GM08714 (cell line): ENCODE results near the gene GCK.

Experiments
- H3K4me3 ChIP-seq: fragments of 200-500 bp; sonication (Bioruptor generic); 2 replicates; pipeline ENCODE4 v1.5.1; 2014; ENCODE audit warnings: mild to moderate bottlenecking, low read length, inconsistent platforms
- ZNF274 ChIP-seq: IDR thresholded peaks from 2 replicates; pipeline ENCODE4 v1.6.1; 2012; ENCODE audit warnings: mild to moderate bottlenecking, low read depth, low read length

The GCK gene

GRCh38 chr7:44150966-44151941 is 38.0 kb downstream of the GCK start:
- H3K4me3 ChIP-seq = no peak overlapping the region
- TF ChIP-seq ZNF274 = no peak

GRCh38 chr7:44150466-44150832 is 38.8 kb downstream of the GCK start:
- H3K4me3 ChIP-seq = no peak overlapping the region
- TF ChIP-seq ZNF274 = no peak

GRCh38 chr7:44149571-44150465 is 39.4 kb downstream of the GCK start:
- H3K4me3 ChIP-seq = no peak overlapping the region
- no peak for TF ChIP-seq ZNF274

- no peak overlapping the region for H3K4me3 ChIP-seq
Observed at GRCh38 chr7:44148961-44149536, 40.2 kb downstream of the GCK start.

GRCh38 chr7:44148166-44148565 is 41.1 kb downstream of the GCK start:
- no peak for TF ChIP-seq ZNF274

More at GRCh38 chr7:44148961-44149536, 40.2 kb downstream of the GCK start:
- TF ChIP-seq ZNF274 = no peak

GRCh38 chr7:44147026-44147991 is 41.9 kb downstream of the GCK start:
- no peak overlapping the region for H3K4me3 ChIP-seq
- TF ChIP-seq ZNF274 = no peak

More at GRCh38 chr7:44148166-44148565, 41.1 kb downstream of the GCK start:
- no peak overlapping the region for H3K4me3 ChIP-seq

- no peak for TF ChIP-seq ZNF274
- H3K4me3 ChIP-seq = peak overlapping the region; percentile 24; the same call in 1 of the 2 replicates
Observed at GRCh38 chr7:44145969-44146911, 43.0 kb downstream of the GCK start.

- H3K4me3 ChIP-seq = peak overlapping the region; percentile 24; the same call in 1 of the 2 replicates
- no peak for TF ChIP-seq ZNF274
Observed at GRCh38 chr7:44145479-44145968, 43.7 kb downstream of the GCK start.

- TF ChIP-seq ZNF274 = no peak
- no peak overlapping the region for H3K4me3 ChIP-seq
Observed at GRCh38 chr7:44144968-44145478, 44.2 kb downstream of the GCK start.

- TF ChIP-seq ZNF274 = no peak
Observed at GRCh38 chr7:44144426-44144967, 44.7 kb downstream of the GCK start.

GRCh38 chr7:44143646-44144250 is 45.5 kb downstream of the GCK start:
- no peak for TF ChIP-seq ZNF274
- no peak overlapping the region for H3K4me3 ChIP-seq

More at GRCh38 chr7:44144426-44144967, 44.7 kb downstream of the GCK start:
- H3K4me3 ChIP-seq = no peak overlapping the region
